Measurements from ENCODE around the gene BCAR3.
A peak's percentile ranks its signal among the peaks of the same experiment; 100 is the strongest.

The BCAR3 gene

GRCh38 chr1:93681101-93681988 lies at the start of gene BCAR3:
Gene BCAR3, minus strand, starts transcription at chr1:93681837. Its CDS starts 6,907 bp downstream, at chr1:93674930.
- DNase-seq, result no peak

GRCh38 chr1:93730621-93731020 lies 49.0 kb upstream of the BCAR3 start:
- no peak for DNase-seq

GRCh38 chr1:93729906-93730305 lies 48.3 kb upstream of the BCAR3 start:
- no peak for DNase-seq

- no peak for DNase-seq
These were observed 47.9 kb upstream of the BCAR3 start for GRCh38 chr1:93729502-93729901.

- DNase-seq, result no peak
These were observed 47.0 kb upstream of the BCAR3 start for GRCh38 chr1:93728480-93729131.

GRCh38 chr1:93723733-93724270 lies 42.2 kb upstream of the BCAR3 start:
- no peak for DNase-seq

GRCh38 chr1:93723110-93723509 lies 41.5 kb upstream of the BCAR3 start:
- DNase-seq, result no peak

GRCh38 chr1:93722081-93723031 lies 40.7 kb upstream of the BCAR3 start:
- no peak for DNase-seq

GRCh38 chr1:93720956-93721626 lies 39.5 kb upstream of the BCAR3 start:
- DNase-seq, result no peak

GRCh38 chr1:93717640-93718039 lies 36.0 kb upstream of the BCAR3 start:
- DNase-seq, result no peak

- DNase-seq, result no peak
These were observed 35.3 kb upstream of the BCAR3 start for GRCh38 chr1:93716941-93717368.

GRCh38 chr1:93716163-93716562 lies 34.5 kb upstream of the BCAR3 start:
- DNase-seq, result no peak

GRCh38 chr1:93715529-93716126 lies 34.0 kb upstream of the BCAR3 start:
- DNase-seq, result peak; percentile 43

- no peak for DNase-seq
These were observed 32.7 kb upstream of the BCAR3 start for GRCh38 chr1:93714356-93714755.

- no peak for DNase-seq
These were observed 31.7 kb upstream of the BCAR3 start for GRCh38 chr1:93713341-93713740.

GRCh38 chr1:93712741-93713140 lies 31.1 kb upstream of the BCAR3 start:
- DNase-seq, result no peak

GRCh38 chr1:93710499-93711453 lies 29.1 kb upstream of the BCAR3 start:
- DNase-seq, result no peak

GRCh38 chr1:93708734-93709481 lies 27.3 kb upstream of the BCAR3 start:
- DNase-seq, result peak; percentile 84

GRCh38 chr1:93707956-93708355 lies 26.3 kb upstream of the BCAR3 start:
- DNase-seq, result no peak

Data from DMS79 treated with DMSO at 0.1 percent for 48 hours (cell line).